ENCODE results near the gene UFD1. TPM values are rescaled to one million over a fixed set of nuclear protein-coding genes. Genes with fewer than 3 reads are reported as not detected.

Gene UFD1
- total RNA-seq, 2 experiments from 2014 or later = 68.5 to 77.4 TPM

GRCh38 chr22:19404676-19405075, 74.3 kb downstream of the UFD1 start:
- Mint-ChIP-seq H3K27ac (no peak overlapping the region), H3K27me3 (no peaks in the 10 kb centered on the region), H3K4me1 (ENCODE audit: low read depth) (no peaks in the 10 kb centered on the region), H3K36me3 (ENCODE audit: low read depth) (peaks cover 81% of the 10 kb centered on the region), H3K4me3 (no peak overlapping the region), H3K9me3 (no peaks in the 10 kb centered on the region)
- no peak overlapping the region for H3K27ac ChIP-seq (ENCODE audit: low read depth in 1 of 2, low read length in 2 of 2)
- ChIA-PET CTCF (interaction anchor here (1.1 kb wide), 1 partner anchor 10 kb away, joined by 3 read pairs; no protein-coding TSS in a partner anchor), POLR2A (no interaction called here)
- H3K4me1 ChIP-seq (ENCODE audit: insufficient read depth, low read length) = no peaks in the 10 kb centered on the region
- no peaks in the 10 kb centered on the region for H3K27me3 ChIP-seq (ENCODE audit: control insufficient read depth in 1 of 2, insufficient read depth in 2 of 2, low read length in 2 of 2)
- DNase-seq (no peak), ATAC-seq (ENCODE audit: poor library complexity) (no peak)
- peaks cover 64% of the 10 kb centered on the region for H3K36me3 ChIP-seq (ENCODE audit: insufficient read depth, low read length)
- intact Hi-C loops (cut with DNase I, micrococcal nuclease) = loop anchor here in 1 of 2 experiments (10.0 kb wide), 1 partner anchor 220 kb away; no protein-coding TSS in a partner anchor
- H3K4me3 ChIP-seq (ENCODE audit: low read length) = no peak overlapping the region
- TF ChIP-seq, protein P1, sequence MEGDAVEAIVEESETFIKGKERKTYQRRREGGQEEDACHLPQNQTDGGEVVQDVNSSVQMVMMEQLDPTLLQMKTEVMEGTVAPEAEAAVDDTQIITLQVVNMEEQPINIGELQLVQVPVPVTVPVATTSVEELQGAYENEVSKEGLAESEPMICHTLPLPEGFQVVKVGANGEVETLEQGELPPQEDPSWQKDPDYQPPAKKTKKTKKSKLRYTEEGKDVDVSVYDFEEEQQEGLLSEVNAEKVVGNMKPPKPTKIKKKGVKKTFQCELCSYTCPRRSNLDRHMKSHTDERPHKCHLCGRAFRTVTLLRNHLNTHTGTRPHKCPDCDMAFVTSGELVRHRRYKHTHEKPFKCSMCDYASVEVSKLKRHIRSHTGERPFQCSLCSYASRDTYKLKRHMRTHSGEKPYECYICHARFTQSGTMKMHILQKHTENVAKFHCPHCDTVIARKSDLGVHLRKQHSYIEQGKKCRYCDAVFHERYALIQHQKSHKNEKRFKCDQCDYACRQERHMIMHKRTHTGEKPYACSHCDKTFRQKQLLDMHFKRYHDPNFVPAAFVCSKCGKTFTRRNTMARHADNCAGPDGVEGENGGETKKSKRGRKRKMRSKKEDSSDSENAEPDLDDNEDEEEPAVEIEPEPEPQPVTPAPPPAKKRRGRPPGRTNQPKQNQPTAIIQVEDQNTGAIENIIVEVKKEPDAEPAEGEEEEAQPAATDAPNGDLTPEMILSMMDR (IDR thresholded peaks at IDR 0.05) = no peak
- H3K9me3 ChIP-seq (ENCODE audit: control insufficient read depth in 1 of 2, insufficient read depth in 1 of 2, low read length in 2 of 2) = no peaks in the 10 kb centered on the region

DNA sequence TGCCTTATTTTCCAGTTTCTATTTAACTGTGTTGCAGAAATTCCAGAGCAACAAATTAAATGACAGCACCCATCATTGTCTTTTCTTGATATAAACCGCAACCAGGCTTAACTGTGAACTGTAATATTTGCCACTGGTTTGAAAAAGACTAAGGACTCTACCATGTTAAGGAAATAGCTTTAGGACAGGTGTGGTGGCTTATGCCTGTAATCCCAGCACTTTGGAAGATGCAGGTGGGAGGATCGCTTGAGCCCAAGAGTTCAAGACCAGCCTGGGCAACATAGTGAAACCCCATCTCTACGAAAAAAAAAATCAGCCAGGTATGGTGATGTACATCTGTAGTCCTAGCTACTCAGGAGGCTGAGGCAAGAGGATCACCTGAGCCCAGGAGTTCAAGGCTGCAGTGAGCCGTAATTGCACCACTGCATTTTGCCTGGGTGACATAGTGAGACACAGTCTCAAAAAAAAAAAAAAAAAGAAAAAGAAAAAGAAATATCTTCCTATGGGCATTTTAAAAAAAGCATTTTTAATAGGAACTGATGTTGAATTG, 76.3 kb downstream of the UFD1 start:
- intact Hi-C loops (cut with DNase I, micrococcal nuclease) = loop anchor here in 1 of 2 experiments (10.0 kb wide), 1 partner anchor 222 kb away; no protein-coding TSS in a partner anchor
- H3K4me1 Mint-ChIP-seq (ENCODE audit: low read depth) = no peaks in the 10 kb centered on the region
- H3K27ac Mint-ChIP-seq = no peak overlapping the region
- ChIA-PET POLR2A (no interaction called here), CTCF (no interaction called here)
- ATAC-seq (ENCODE audit: poor library complexity) (no peak), DNase-seq (no peak)
- TF ChIP-seq, protein P1 (IDR thresholded peaks at IDR 0.05) = no peak
- no peak overlapping the region for H3K27ac ChIP-seq (ENCODE audit: low read depth in 1 of 2, low read length in 2 of 2)
- H3K4me1 ChIP-seq (ENCODE audit: insufficient read depth, low read length) = no peaks in the 10 kb centered on the region
- no peak overlapping the region for H3K4me3 ChIP-seq (ENCODE audit: low read length)
- H3K4me3 Mint-ChIP-seq = no peak overlapping the region
- H3K27me3 ChIP-seq (ENCODE audit: control insufficient read depth in 1 of 2, insufficient read depth in 2 of 2, low read length in 2 of 2) = no peaks in the 10 kb centered on the region
- H3K36me3 ChIP-seq (ENCODE audit: insufficient read depth, low read length) = peaks cover 59% of the 10 kb centered on the region
- no peaks in the 10 kb centered on the region for H3K9me3 Mint-ChIP-seq
- peaks cover 84% of the 10 kb centered on the region for H3K36me3 Mint-ChIP-seq (ENCODE audit: low read depth)
- no peaks in the 10 kb centered on the region for H3K9me3 ChIP-seq (ENCODE audit: control insufficient read depth in 1 of 2, insufficient read depth in 1 of 2, low read length in 2 of 2)
- H3K27me3 Mint-ChIP-seq = no peaks in the 10 kb centered on the region

DNA sequence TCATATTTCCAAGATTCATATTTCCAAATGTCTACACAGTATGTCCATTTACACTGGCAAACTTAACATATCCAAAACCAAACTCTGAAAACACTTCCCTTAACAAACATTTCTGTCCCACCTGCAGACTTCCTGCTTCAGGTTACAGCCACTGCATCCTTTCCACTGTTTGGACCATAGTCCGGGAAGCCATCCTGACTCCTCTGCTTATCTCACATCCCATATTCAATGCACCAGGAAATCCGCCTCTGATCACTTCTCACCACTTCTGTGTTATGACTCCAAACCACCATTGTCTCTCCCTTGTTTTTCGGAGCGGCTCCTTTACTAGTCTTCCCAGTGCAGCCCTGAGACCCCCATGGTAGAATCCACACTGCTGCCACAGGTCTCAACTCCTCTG, 77.5 kb downstream of the UFD1 start:
- no peaks in the 10 kb centered on the region for H3K27me3 Mint-ChIP-seq
- Histone ChIP-seq H3K4me3 (ENCODE audit: low read length) (no peak overlapping the region), H3K36me3 (ENCODE audit: insufficient read depth, low read length) (peaks cover 59% of the 10 kb centered on the region), H3K27me3 (ENCODE audit: control insufficient read depth in 1 of 2, insufficient read depth in 2 of 2, low read length in 2 of 2) (no peaks in the 10 kb centered on the region), H3K4me1 (ENCODE audit: insufficient read depth, low read length) (no peaks in the 10 kb centered on the region), H3K27ac (ENCODE audit: low read depth in 1 of 2, low read length in 2 of 2) (no peak overlapping the region), H3K9me3 (ENCODE audit: control insufficient read depth in 1 of 2, insufficient read depth in 1 of 2, low read length in 2 of 2) (no peaks in the 10 kb centered on the region)
- no peak overlapping the region for H3K27ac Mint-ChIP-seq
- no peak overlapping the region for H3K4me3 Mint-ChIP-seq
- DNase-seq (no peak), ATAC-seq (ENCODE audit: poor library complexity) (no peak)
- intact Hi-C loops (cut with DNase I, micrococcal nuclease) = loop anchor here in 1 of 2 experiments (10.0 kb wide), 1 partner anchor 223 kb away; no protein-coding TSS in a partner anchor
- CTCF ChIA-PET = no interaction called here
- peaks cover 84% of the 10 kb centered on the region for H3K36me3 Mint-ChIP-seq (ENCODE audit: low read depth)
- no peaks in the 10 kb centered on the region for H3K9me3 Mint-ChIP-seq
- no peaks in the 10 kb centered on the region for H3K4me1 Mint-ChIP-seq (ENCODE audit: low read depth)
- TF ChIP-seq, protein P1 (IDR thresholded peaks at IDR 0.05) = no peak
- POLR2A ChIA-PET = no interaction called here

Measured in CD4-positive, alpha-beta T cell (primary cell).